ENCODE results near the gene C14orf180. TPM values are rescaled to one million over a fixed set of nuclear protein-coding genes. Genes with fewer than 3 reads are reported as not detected.

Gene C14orf180
- total and polyA plus RNA-seq, 3 donors from 2014 or later: 0.16 to 0.86 TPM; not detected in 1

- DNase-seq: no peak
- intact Hi-C loops (cut with DNase I; ENCODE audit: low total_unique reads): loop anchor here (5.0 kb wide), 1 partner anchor 428 kb away; the partner anchor contains the start of gene KIF26A
- H3K4me3 ChIP-seq: no peak overlapping the region
- no peaks in the 10 kb centered on the region for H3K36me3 ChIP-seq (ENCODE audit: low read depth, missing control alignments)
- H3K27ac ChIP-seq: no peak overlapping the region
- no peaks in the 10 kb centered on the region for H3K27me3 ChIP-seq
- no peaks in the 10 kb centered on the region for H3K9me3 ChIP-seq
- H3K4me1 ChIP-seq: peaks cover 3% of the 10 kb centered on the region
- 79 to 82% methylated on average over 11 to 29 of the region's 30 CpGs for WGBS, 2 donors
- no peak for TF ChIP-seq POLR2A (IDR thresholded peaks at IDR 0.05)
- TF ChIP-seq CTCF (IDR thresholded peaks at IDR 0.05): no peak
Measured at GRCh38 chr14:104564744-104565679, 14.6 kb upstream of the C14orf180 start.

- 54 to 55% methylated on average over 23 to 27 of the region's 27 CpGs for WGBS, 2 donors
- no peak overlapping the region for H3K4me3 ChIP-seq
- H3K27me3 ChIP-seq: no peaks in the 10 kb centered on the region
Measured at GRCh38 chr14:104567141-104567956, 12.2 kb upstream of the C14orf180 start.

GRCh38 chr14:104567957-104568225 lies 11.7 kb upstream of the C14orf180 start:
- Histone ChIP-seq H3K4me1 (peaks cover 3% of the 10 kb centered on the region), H3K4me3 (no peak overlapping the region), H3K27me3 (no peaks in the 10 kb centered on the region), H3K9me3 (no peaks in the 10 kb centered on the region), H3K36me3 (ENCODE audit: low read depth, missing control alignments) (no peaks in the 10 kb centered on the region), H3K27ac (no peak overlapping the region)
- no peak for DNase-seq
- intact Hi-C loops (cut with DNase I; ENCODE audit: low total_unique reads): no loop called here
- no peak for TF ChIP-seq CTCF (IDR thresholded peaks at IDR 0.05)
- TF ChIP-seq POLR2A (IDR thresholded peaks at IDR 0.05): no peak
- 85 to 89% methylated on average over 8 of the region's 9 CpGs for WGBS, 2 donors

More at GRCh38 chr14:104567141-104567956, 12.2 kb upstream of the C14orf180 start:
- TF ChIP-seq CTCF (IDR thresholded peaks at IDR 0.05) (no peak), POLR2A (IDR thresholded peaks at IDR 0.05) (no peak)
- peaks cover 3% of the 10 kb centered on the region for H3K4me1 ChIP-seq
- intact Hi-C loops (cut with DNase I; ENCODE audit: low total_unique reads): no loop called here
- no peaks in the 10 kb centered on the region for H3K36me3 ChIP-seq (ENCODE audit: low read depth, missing control alignments)
- no peaks in the 10 kb centered on the region for H3K9me3 ChIP-seq
- no peak overlapping the region for H3K27ac ChIP-seq
- no peak for DNase-seq

- H3K4me3 ChIP-seq: no peak overlapping the region
- H3K27me3 ChIP-seq: no peaks in the 10 kb centered on the region
Measured at GRCh38 chr14:104568620-104569019, 10.9 kb upstream of the C14orf180 start.

More at GRCh38 chr14:104568620-104569019, 10.9 kb upstream of the C14orf180 start:
- H3K27ac ChIP-seq: no peak overlapping the region
- H3K36me3 ChIP-seq (ENCODE audit: low read depth, missing control alignments): no peaks in the 10 kb centered on the region
- TF ChIP-seq CTCF (IDR thresholded peaks at IDR 0.05): no peak
- no peak for TF ChIP-seq POLR2A (IDR thresholded peaks at IDR 0.05)
- whole genome bisulfite sequencing, 2 donors: 79 to 89% methylated on average over 10 to 11 of the region's 11 CpGs
- DNase-seq: no peak
- intact Hi-C loops (cut with DNase I; ENCODE audit: low total_unique reads): no loop called here
- peaks cover 3% of the 10 kb centered on the region for H3K4me1 ChIP-seq
- H3K9me3 ChIP-seq: no peaks in the 10 kb centered on the region
